ENCODE data around the gene SLC35C1.

SLC35C1 gene

GRCh38 chr11:45851228-45851627, 46.3 kb downstream of the SLC35C1 start:
- Histone ChIP-seq H3K4me3 (ENCODE audit: low read length) (no peak overlapping the region), H3K4me2 (ENCODE audit: low read length) (no peak overlapping the region), H3K4me1 (ENCODE audit: low read length) (peaks cover 47% of the 10 kb centered on the region), H3K36me3 (replicated peaks; ENCODE audit: low read depth, low read length) (peaks cover 7% of the 10 kb centered on the region), H3K27me3 (ENCODE audit: low read depth, low read length) (no peaks in the 10 kb centered on the region), H3K9me3 (ENCODE audit: insufficient read depth, low read length) (no peaks in the 10 kb centered on the region), H4K20me1 (ENCODE audit: insufficient read depth, low read length) (peaks cover 72% of the 10 kb centered on the region), H2AFZ (ENCODE audit: low read depth, low read length) (no peak overlapping the region), H3K9ac (ENCODE audit: low read length) (no peak overlapping the region), H3K79me2 (ENCODE audit: low read length) (peaks cover 85% of the 10 kb centered on the region), H3K27ac (ENCODE audit: low read length) (no peak overlapping the region)
- TF ChIP-seq, protein P1, sequence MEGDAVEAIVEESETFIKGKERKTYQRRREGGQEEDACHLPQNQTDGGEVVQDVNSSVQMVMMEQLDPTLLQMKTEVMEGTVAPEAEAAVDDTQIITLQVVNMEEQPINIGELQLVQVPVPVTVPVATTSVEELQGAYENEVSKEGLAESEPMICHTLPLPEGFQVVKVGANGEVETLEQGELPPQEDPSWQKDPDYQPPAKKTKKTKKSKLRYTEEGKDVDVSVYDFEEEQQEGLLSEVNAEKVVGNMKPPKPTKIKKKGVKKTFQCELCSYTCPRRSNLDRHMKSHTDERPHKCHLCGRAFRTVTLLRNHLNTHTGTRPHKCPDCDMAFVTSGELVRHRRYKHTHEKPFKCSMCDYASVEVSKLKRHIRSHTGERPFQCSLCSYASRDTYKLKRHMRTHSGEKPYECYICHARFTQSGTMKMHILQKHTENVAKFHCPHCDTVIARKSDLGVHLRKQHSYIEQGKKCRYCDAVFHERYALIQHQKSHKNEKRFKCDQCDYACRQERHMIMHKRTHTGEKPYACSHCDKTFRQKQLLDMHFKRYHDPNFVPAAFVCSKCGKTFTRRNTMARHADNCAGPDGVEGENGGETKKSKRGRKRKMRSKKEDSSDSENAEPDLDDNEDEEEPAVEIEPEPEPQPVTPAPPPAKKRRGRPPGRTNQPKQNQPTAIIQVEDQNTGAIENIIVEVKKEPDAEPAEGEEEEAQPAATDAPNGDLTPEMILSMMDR (IDR thresholded peaks at IDR 0.05; ENCODE audit: low read depth, low read length), result no peak
- no peak for TF ChIP-seq EZH2phosphoT487 (IDR thresholded peaks at IDR 0.05; ENCODE audit: low read depth)

DNA sequence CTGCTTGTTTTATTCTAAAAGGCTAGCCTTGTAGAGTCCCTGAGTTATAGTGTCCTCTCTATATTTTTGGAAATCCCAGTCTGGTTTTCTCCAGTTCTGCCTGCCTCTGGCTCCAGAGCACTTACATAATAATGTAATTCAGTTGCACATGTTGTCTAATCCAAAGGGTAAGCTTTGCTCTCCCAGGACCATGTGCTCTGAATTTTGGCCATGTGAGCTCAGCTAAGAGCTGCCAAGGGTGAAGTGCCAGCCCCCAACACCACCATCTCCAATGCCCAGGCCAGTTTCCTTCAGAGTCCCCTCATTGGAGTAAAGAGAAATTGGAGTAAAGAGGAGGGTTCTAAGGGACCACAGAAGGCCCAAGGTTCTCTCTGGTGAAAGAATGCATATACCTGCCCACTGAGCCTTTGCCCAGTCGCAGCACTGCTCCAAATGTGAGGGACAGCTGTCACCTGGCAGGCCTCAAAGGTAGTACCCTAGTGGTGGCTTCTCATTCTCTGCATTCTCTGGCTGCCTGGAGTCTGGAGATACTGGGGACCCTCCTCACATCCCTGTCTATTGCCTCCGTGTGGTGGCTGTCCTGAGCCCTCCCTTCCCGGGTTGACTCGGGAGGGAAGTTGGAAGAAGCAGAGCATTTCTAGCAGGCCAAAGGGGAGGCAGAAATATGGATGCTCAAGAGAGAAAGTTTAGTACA, 47.2 kb downstream of the SLC35C1 start:
- peak overlapping the region; percentile 58 for H3K4me3 ChIP-seq (ENCODE audit: low read length)
- H3K9me3 ChIP-seq (ENCODE audit: insufficient read depth, low read length), result no peaks in the 10 kb centered on the region
- peaks cover 85% of the 10 kb centered on the region for H3K79me2 ChIP-seq (ENCODE audit: low read length)
- peak overlapping the region; percentile 86 for H3K4me2 ChIP-seq (ENCODE audit: low read length)
- peak overlapping the region; percentile 58 for H3K27ac ChIP-seq (ENCODE audit: low read length)
- H3K4me1 ChIP-seq (ENCODE audit: low read length), result peaks cover 40% of the 10 kb centered on the region
- 0 out of 2 replicates have a peak overlapping the region, but pooled peaks have one; percentile 16 for H3K9ac ChIP-seq (ENCODE audit: low read length)
- no peak overlapping the region for H2AFZ ChIP-seq (ENCODE audit: low read depth, low read length)
- peaks cover 11% of the 10 kb centered on the region for H3K36me3 ChIP-seq (replicated peaks; ENCODE audit: low read depth, low read length)
- TF ChIP-seq EZH2phosphoT487 (IDR thresholded peaks at IDR 0.05; ENCODE audit: low read depth), result no peak
- TF ChIP-seq, protein P1 (IDR thresholded peaks at IDR 0.05; ENCODE audit: low read depth, low read length), result no peak
- no peaks in the 10 kb centered on the region for H3K27me3 ChIP-seq (ENCODE audit: low read depth, low read length)
- H4K20me1 ChIP-seq (ENCODE audit: insufficient read depth, low read length), result peaks cover 72% of the 10 kb centered on the region

GRCh38 chr11:45852712-45853101, 47.8 kb downstream of the SLC35C1 start:
- Histone ChIP-seq H3K27me3 (ENCODE audit: low read depth, low read length) (no peaks in the 10 kb centered on the region), H3K36me3 (replicated peaks; ENCODE audit: low read depth, low read length) (peaks cover 16% of the 10 kb centered on the region), H3K4me3 (ENCODE audit: low read length) (peak overlapping the region; percentile 58), H3K79me2 (ENCODE audit: low read length) (peaks cover 82% of the 10 kb centered on the region), H4K20me1 (ENCODE audit: insufficient read depth, low read length) (peaks cover 72% of the 10 kb centered on the region), H2AFZ (ENCODE audit: low read depth, low read length) (no peak overlapping the region), H3K9ac (ENCODE audit: low read length) (0 out of 2 replicates have a peak overlapping the region, but pooled peaks have one; percentile 16), H3K4me2 (ENCODE audit: low read length) (peak overlapping the region; percentile 86), H3K9me3 (ENCODE audit: insufficient read depth, low read length) (no peaks in the 10 kb centered on the region), H3K27ac (ENCODE audit: low read length) (peak overlapping the region; percentile 58), H3K4me1 (ENCODE audit: low read length) (peaks cover 40% of the 10 kb centered on the region)
- TF ChIP-seq, protein P1 (IDR thresholded peaks at IDR 0.05; ENCODE audit: low read depth, low read length), result peak; percentile 37; the same call in 1 of the 2 replicates
- TF ChIP-seq EZH2phosphoT487 (IDR thresholded peaks at IDR 0.05; ENCODE audit: low read depth), result no peak

GRCh38 chr11:45853332-45854219, 48.6 kb downstream of the SLC35C1 start:
- H3K4me1 ChIP-seq (ENCODE audit: low read length), result peaks cover 36% of the 10 kb centered on the region
- H2AFZ ChIP-seq (ENCODE audit: low read depth, low read length), result no peak overlapping the region
- no peaks in the 10 kb centered on the region for H3K9me3 ChIP-seq (ENCODE audit: insufficient read depth, low read length)
- TF ChIP-seq, protein P1 (IDR thresholded peaks at IDR 0.05; ENCODE audit: low read depth, low read length), result no peak
- TF ChIP-seq EZH2phosphoT487 (IDR thresholded peaks at IDR 0.05; ENCODE audit: low read depth), result no peak
- peaks cover 74% of the 10 kb centered on the region for H3K79me2 ChIP-seq (ENCODE audit: low read length)
- H3K36me3 ChIP-seq (replicated peaks; ENCODE audit: low read depth, low read length), result peaks cover 19% of the 10 kb centered on the region
- peaks cover 64% of the 10 kb centered on the region for H4K20me1 ChIP-seq (ENCODE audit: insufficient read depth, low read length)
- H3K4me2 ChIP-seq (ENCODE audit: low read length), result no peak overlapping the region
- H3K27ac ChIP-seq (ENCODE audit: low read length), result no peak overlapping the region
- no peak overlapping the region for H3K9ac ChIP-seq (ENCODE audit: low read length)
- H3K27me3 ChIP-seq (ENCODE audit: low read depth, low read length), result no peaks in the 10 kb centered on the region
- no peak overlapping the region for H3K4me3 ChIP-seq (ENCODE audit: low read length)

Data from OCI-LY3 (cell line).